SU-DHL-6 (cell line): ENCODE data around the gene ZNF735.
"Not testable (repeated sequence)": the region's sequence is repeated elsewhere in the genome, so short reads cannot be mapped to it uniquely, and the experiment has no call there.

Experiments
- H2AFZ ChIP-seq: fragments of 200-600 bp; sonication (generic); 2 replicates; pipeline ENCODE4 v1.6.1; 2014; ENCODE audit warnings: low read depth, mild to moderate bottlenecking, moderate library complexity, mixed read lengths, antibody characterized with exemption, low read length; ENCODE audit not compliant: severe bottlenecking
- H3F3A ChIP-seq: fragments of 200-600 bp; shearing (Covaris generic); 2 replicates; pipeline ENCODE4 v1.6.0; 2016; ENCODE audit warnings: antibody characterized with exemption, mild to moderate bottlenecking; ENCODE audit not compliant: insufficient read depth
- H3K27ac ChIP-seq: fragments of 200-600 bp; sonication (generic); 2 replicates; pipeline ENCODE4 v1.5.1; 2016; ENCODE audit warnings: low read depth, mild to moderate bottlenecking, low read length, moderate library complexity, mixed read lengths
- H3K27me3 ChIP-seq: fragments of 200-600 bp; sonication (generic), shearing (Covaris generic); 2 replicates; pipeline ENCODE4 v1.6.0; 2014; ENCODE audit warnings: mild to moderate bottlenecking, low read length
- H3K36me3 ChIP-seq: fragments of 200-600 bp; sonication (generic); 2 replicates; pipeline ENCODE4 v1.6.1; 2014; ENCODE audit warnings: mild to moderate bottlenecking, low read length, mixed read lengths
- H3K4me2 ChIP-seq: fragments of 300-600, 200-600 bp; shearing (Covaris generic), sonication (generic); 2 replicates; pipeline ENCODE4 v1.6.0; 2014; ENCODE audit warnings: low read length, low read depth, mild to moderate bottlenecking; ENCODE audit not compliant: poor library complexity, severe bottlenecking
- H3K4me3 ChIP-seq: fragments of 200-600 bp; sonication (generic); 2 replicates; pipeline ENCODE4 v1.5.1; 2014; ENCODE audit warnings: antibody characterized with exemption, low read length, mild to moderate bottlenecking, mixed read lengths; ENCODE audit not compliant: insufficient read depth, poor library complexity, severe bottlenecking
- H3K79me2 ChIP-seq: fragments of 200-600 bp; sonication (generic); 2 replicates; pipeline ENCODE4 v1.6.1; 2014; ENCODE audit warnings: mild to moderate bottlenecking, low read length, moderate library complexity; ENCODE audit not compliant: insufficient read depth
- H3K9ac ChIP-seq: fragments of 200-600 bp; sonication (generic); 2 replicates; pipeline ENCODE4 v1.7.0; 2014; ENCODE audit warnings: mild to moderate bottlenecking, low read length
- H3K9me2 ChIP-seq: fragments of 200-600 bp; sonication (generic); replicated peaks from 2 replicates; pipeline ENCODE4 v1.6.1; 2014; ENCODE audit warnings: low read length; ENCODE audit not compliant: insufficient read depth
- H3K9me3 ChIP-seq: fragments of 200-600 bp; sonication (generic); 2 replicates; pipeline ENCODE4 v1.6.1; 2014; ENCODE audit warnings: low read length, mixed read lengths; ENCODE audit not compliant: insufficient read depth
- H4K20me1 ChIP-seq: fragments of 200-600 bp; sonication (generic); 2 replicates; pipeline ENCODE4 v1.6.1; 2014; ENCODE audit warnings: low read depth, mild to moderate bottlenecking, antibody characterized with exemption, low read length, moderate library complexity, mixed read lengths
- CTCF ChIP-seq: fragments of 200-600 bp; sonication (generic); IDR thresholded peaks from one replicate; pipeline ENCODE4 v1.5.1; 2017; ENCODE audit warnings: antibody characterized with exemption, mild to moderate bottlenecking, low read length, moderate library complexity; ENCODE audit not compliant: insufficient read depth, poor library complexity, severe bottlenecking
- EZH2phosphoT487 ChIP-seq: fragments of 200-600 bp; sonication (generic), shearing (Covaris generic); conservative IDR thresholded peaks from 2 replicates; pipeline ENCODE4 v1.6.1; 2018; ENCODE audit warnings: mild to moderate bottlenecking, antibody characterized with exemption, low read length, moderate library complexity, mixed read lengths

The ZNF735 gene

GRCh38 chr7:64187408-64187807 is 19.6 kb upstream of the ZNF735 start:
- TF ChIP-seq EZH2phosphoT487 (no peak), CTCF (no peak)
- 0 out of 2 replicates have a peak, but pooled peaks cover 6% of the 10 kb centered on the region for H3K9me3 ChIP-seq
- no peaks in the 10 kb centered on the region for H3K9me2 ChIP-seq
- no peaks in the 10 kb centered on the region for H3K27me3 ChIP-seq
- H3K79me2 ChIP-seq: no peaks in the 10 kb centered on the region
- H3F3A ChIP-seq: no peaks in the 10 kb centered on the region
- no peak overlapping the region for H3K27ac ChIP-seq
- no peak overlapping the region for H2AFZ ChIP-seq
- H3K9ac ChIP-seq: no peak overlapping the region
- no peaks in the 10 kb centered on the region for H3K36me3 ChIP-seq
- H4K20me1 ChIP-seq: no peaks in the 10 kb centered on the region
- H3K4me3 ChIP-seq: no peak overlapping the region
- H3K4me2 ChIP-seq: no peak overlapping the region

GRCh38 chr7:64192148-64192704 is 14.8 kb upstream of the ZNF735 start:
- Histone ChIP-seq H3K4me2 (no peak overlapping the region), H3K9me3 (peaks cover 15% of the 10 kb centered on the region; the same call in 1 of the 2 replicates), H3K9ac (no peak overlapping the region), H3K36me3 (no peaks in the 10 kb centered on the region), H3K79me2 (no peaks in the 10 kb centered on the region), H3K27ac (no peak overlapping the region), H3K27me3 (no peaks in the 10 kb centered on the region), H2AFZ (no peak overlapping the region), H4K20me1 (no peaks in the 10 kb centered on the region), H3K4me3 (no peak overlapping the region), H3F3A (no peaks in the 10 kb centered on the region), H3K9me2 (no peaks in the 10 kb centered on the region)
- TF ChIP-seq EZH2phosphoT487 (no peak), CTCF (no peak)

- no peak overlapping the region for H3K4me3 ChIP-seq
- no peaks in the 10 kb centered on the region for H3K27me3 ChIP-seq
- H3K27ac ChIP-seq: no peak overlapping the region
- H3K9me3 ChIP-seq: peaks cover 11% of the 10 kb centered on the region; the same call in 1 of the 2 replicates
- H3K79me2 ChIP-seq: no peaks in the 10 kb centered on the region
- H3K9me2 ChIP-seq: no peaks in the 10 kb centered on the region
- no peak for TF ChIP-seq CTCF
- no peak for TF ChIP-seq EZH2phosphoT487
- H3K4me2 ChIP-seq: no peak overlapping the region
- no peaks in the 10 kb centered on the region for H4K20me1 ChIP-seq
- no peaks in the 10 kb centered on the region for H3K36me3 ChIP-seq
- H3F3A ChIP-seq: no peaks in the 10 kb centered on the region
- no peak overlapping the region for H3K9ac ChIP-seq
- no peak overlapping the region for H2AFZ ChIP-seq
These were observed 14.2 kb upstream of the ZNF735 start for GRCh38 chr7:64192775-64193174.

- H3K9me2 ChIP-seq, H3K4me3 ChIP-seq, H2AFZ ChIP-seq, H3F3A ChIP-seq, H4K20me1 ChIP-seq, H3K9ac ChIP-seq, H3K4me2 ChIP-seq, H3K79me2 ChIP-seq, H3K27me3 ChIP-seq, H3K36me3 ChIP-seq, H3K27ac ChIP-seq: not testable (repeated sequence)
- H3K9me3 ChIP-seq: peaks cover 34% of the 10 kb centered on the region
These were observed 12.8 kb downstream of the ZNF735 start for GRCh38 chr7:64219710-64220298.
